Purkinje cell (primary cell): ENCODE measurements around the gene CMTM8. TPM values are rescaled to one million over a fixed set of nuclear protein-coding genes. Genes with fewer than 3 reads are reported as not detected.

ENCODE experiments used
- polyA plus RNA-seq: library from polyadenylated mRNA; unstranded; fragments of >200 nt; fragmentation: Nextera tagmentation; gene quantifications from 2 replicates; pipeline ENCODE4 v1.2.1, GENCODE V29; 2014

CMTM8 gene
- polyA plus RNA-seq, result 1.7 TPM in 1 of 2 replicates, not detected in the other

DNA sequence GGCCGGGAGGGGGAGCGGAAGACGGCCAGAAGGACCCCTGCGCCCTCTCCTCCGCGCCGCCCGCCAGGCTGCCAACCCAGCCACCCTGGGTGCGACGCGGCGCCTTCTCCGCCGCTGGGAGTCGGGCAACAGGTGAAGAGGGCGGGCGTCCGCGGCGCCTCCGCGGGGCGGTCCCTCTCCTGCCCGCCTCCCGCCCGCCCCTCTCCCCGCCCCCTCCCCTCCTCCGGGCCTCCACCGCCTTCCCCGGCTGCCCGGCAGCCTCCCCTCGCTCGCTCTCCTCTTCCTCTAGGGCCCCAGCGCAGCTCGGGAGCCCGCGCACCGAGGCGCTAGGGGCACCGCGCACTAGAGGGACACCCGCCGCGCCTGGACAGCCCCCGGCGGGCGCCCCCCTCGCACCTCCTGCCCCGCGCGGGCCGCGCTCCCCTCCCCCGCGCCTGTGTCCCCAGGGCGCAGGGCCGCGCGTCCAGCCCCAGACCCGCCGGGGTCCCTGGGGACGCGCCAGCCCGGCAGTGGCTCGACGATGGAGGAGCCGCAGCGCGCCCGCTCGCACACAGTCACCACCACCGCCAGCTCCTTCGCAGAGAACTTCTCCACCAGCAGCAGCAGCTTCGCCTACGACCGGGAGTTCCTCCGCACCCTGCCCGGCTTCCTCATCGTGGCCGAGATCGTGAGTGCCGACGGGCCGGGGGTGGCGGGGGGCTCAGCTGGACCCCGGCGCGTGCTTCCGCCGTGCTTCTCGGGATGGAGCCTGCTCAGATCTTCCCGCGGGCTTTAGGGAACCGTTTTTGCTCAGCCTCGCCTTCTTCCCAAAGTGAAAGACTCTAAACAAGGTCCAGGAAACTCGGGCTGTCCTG is at the start of gene CMTM8:
TSS of gene CMTM8 (plus strand) at position 228 of the 854 bp plus-strand sequence. CDS start at position 521, 293 bp downstream.

GRCh38 chr3:32391643-32392535 is 153.4 kb downstream of the CMTM8 start, which contains the start of gene CMTM7:
CMTM7 (plus strand) TSS chr3:32391853; CDS start chr3:32391907, 54 bp downstream.

Other genes starting within 250 kb of the CMTM8 start
- gene GPD1L, start 132.1 kb upstream of the CMTM8 start, polyA plus RNA-seq, result 10.7 and 12.4 TPM in 2 replicates
- 9.1 TPM in 1 of 2 replicates, not detected in the other for gene CMTM7, start 153.2 kb downstream of the CMTM8 start, polyA plus RNA-seq